ENCODE results near the gene ECEL1.
"Not testable (repeated sequence)": the region's sequence is repeated elsewhere in the genome, so short reads cannot be mapped to it uniquely, and the experiment has no call there.

The ECEL1 gene

DNA sequence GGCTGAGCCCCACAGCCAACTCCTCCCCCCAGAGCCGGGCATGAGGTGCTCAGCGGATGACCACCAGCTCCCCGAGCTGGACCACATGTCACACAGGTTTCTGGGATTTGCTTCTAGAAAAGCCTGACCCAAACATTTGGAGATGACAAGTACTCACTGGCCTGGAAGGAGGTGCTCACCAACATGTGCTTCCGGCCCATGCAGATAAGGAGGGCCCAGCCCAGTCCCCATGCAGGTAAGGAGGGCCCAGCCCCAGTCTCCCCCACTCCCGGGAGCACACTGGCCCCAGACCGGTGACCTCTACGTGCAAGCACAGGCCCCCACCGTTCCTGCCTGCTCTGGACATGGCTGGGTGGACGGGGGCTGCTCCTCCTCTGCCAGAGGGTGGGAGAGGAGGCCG lies 45.7 kb downstream of the ECEL1 start:
- DNase-seq (ENCODE audit: low read depth, low spot score), result not testable (repeated sequence)

DNA sequence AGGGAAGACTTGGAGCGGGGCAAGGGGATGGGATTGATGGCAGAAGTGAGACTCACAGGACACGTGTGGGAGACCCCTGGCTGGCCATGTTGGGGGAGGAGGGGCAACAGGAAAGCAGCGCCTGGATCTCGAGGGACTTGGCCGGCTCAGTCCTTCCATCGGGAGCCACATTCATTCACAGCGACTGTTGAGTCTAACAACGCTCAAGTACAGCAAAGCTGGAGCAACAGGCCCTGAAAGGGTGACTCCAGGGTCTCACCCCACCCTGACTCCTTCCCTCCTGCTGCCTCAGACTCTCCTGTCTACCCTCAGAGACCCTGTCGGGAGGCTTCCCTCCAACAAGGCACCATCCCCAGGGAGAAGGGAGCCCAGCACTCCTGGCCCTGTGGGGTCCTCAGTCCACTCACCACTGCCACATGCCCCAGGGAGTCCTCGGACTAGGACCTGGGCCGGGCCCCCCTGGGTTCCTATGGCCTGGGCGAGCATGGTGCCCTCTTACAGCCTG lies 46.4 kb downstream of the ECEL1 start:
- DNase-seq (ENCODE audit: low read depth, low spot score), result no peak

DNA sequence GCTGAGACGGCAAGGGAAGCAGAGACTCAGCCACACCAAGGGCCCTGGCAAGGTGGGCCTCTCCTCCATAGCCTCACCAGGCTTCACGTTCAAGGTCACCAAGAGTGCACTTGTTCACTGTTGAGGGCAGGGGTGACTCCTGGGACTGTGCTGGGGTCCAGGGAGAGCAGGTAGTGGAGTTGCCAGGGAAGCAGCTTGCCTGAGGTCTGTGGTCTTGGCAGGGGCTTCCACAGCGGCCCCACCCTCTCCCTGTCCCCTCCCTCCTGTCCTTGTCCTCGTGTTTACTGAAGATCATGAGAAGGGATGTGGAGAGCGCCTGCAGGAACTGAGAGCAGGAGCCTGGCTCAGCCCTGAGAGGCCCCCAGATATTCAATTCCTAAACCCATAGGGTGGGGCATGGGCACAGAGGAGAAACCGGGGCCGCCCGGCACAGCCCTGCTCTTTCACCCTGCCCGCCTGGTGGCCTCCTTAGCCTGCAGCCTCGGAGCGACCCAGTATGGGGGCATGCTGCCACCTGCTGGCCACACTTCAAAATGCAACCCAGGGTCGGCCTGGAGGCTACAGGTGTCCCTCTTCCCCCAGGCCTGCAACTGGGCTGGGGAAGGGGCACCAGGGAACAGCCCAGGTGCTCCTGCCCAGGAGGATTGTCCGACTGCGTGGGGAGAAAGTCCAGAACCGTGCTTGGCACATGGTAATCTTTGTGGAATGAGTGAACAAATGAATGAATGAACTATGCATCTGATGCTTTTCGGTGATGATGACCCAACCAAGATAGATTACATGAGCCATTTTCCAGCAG lies 47.2 kb downstream of the ECEL1 start:
- DNase-seq (ENCODE audit: low read depth, low spot score), result not testable (repeated sequence)

DNA sequence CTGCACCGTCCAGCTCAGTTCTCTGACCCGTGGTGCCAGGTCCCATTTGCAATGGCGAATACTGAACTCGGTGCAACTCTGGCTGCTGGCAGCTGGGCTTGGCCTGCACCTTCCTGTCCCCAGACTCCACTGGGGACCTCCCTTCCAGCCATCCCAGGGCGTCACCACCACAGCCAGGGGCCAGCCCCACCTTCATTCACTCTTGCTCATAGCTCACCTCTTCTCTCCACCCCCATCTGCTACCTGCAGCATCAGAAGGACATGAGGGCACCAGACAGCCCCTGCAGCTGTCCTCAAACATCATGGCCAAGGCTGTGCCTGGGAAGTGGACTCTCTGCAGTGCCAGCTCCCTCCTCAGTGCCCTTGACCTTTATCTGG lies 47.9 kb downstream of the ECEL1 start:
- no peak for DNase-seq (ENCODE audit: low read depth, low spot score)

DNA sequence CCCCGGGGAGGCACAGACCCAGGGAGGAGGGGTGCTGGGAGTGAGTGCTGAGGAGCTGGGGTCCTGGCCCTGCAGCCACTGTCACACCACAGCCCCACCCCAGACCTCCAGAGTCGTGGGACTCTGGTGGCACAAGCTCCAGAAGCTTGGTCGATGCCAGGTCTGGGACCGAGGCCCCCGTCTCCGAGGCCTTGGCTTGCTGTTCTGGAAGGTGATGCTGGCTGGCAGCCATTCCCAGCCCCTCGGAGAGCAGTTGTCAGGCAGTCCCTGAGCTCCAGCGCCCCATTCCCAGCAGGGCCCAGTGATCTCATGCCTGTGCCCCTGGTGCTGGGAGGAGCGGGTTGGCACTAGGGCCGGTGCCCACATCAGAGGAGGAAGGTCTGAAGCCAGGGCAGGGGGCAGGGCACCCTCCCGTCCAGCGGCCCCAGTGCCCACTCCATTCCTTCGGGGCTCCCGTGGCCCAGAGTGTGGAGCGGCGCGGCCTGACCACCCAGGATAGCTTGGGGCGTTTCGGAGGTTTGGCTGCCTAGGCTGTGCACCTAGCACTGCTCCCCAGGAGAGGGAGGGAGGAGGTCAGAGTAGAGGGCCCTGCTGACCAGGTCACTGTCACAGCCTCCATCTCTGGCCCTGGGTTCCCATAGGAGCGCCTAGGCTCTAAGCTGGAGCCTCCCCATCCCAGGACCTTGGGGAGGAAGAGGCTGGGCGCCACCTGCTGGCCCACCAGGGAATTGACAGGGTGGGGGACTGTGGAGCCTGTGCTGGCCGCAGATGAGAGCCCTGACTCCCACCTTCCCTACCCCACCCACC lies 48.5 kb downstream of the ECEL1 start:
- DNase-seq (ENCODE audit: low read depth, low spot score), result no peak

DNA sequence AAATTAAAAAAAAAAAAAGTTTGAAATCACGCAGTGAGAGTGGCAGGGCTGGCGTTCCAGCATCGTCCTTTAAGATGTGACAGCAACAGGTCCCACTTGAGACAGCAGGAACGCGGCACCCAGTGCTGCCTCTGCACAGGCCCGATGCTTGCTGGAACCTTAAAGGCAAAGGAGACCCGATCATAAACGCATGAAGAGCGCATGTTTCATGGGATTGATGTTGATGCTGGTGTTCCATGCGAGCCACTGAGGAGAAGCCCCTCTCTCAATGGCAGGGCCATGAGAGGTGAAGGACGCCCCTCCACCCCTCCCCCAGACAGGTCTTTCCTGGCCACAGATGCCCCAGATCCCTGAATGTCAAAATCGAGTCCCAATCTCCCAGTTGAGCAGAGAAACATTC lies 49.5 kb downstream of the ECEL1 start:
- DNase-seq (ENCODE audit: low read depth, low spot score), result no peak

DNA sequence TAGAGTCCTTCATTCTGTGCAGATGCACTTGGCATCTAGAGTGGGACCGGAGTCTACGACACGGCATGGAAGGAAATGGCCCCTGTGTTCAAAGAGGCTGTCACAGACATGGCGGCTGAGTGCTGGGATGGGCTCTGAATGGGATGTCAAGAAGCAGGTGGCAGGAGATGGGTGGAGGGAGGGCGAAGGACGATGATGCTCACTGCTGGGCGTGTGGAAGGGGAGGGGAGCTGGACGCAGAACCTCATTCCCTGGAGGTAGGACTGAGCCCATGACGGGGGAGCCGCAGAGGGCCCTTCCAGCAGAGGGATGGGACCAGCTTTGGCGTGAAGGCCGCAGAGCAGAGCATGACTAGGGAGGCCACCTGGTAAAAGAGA lies 50.5 kb downstream of the ECEL1 start:
- DNase-seq (ENCODE audit: low read depth, low spot score), result no peak

DNA sequence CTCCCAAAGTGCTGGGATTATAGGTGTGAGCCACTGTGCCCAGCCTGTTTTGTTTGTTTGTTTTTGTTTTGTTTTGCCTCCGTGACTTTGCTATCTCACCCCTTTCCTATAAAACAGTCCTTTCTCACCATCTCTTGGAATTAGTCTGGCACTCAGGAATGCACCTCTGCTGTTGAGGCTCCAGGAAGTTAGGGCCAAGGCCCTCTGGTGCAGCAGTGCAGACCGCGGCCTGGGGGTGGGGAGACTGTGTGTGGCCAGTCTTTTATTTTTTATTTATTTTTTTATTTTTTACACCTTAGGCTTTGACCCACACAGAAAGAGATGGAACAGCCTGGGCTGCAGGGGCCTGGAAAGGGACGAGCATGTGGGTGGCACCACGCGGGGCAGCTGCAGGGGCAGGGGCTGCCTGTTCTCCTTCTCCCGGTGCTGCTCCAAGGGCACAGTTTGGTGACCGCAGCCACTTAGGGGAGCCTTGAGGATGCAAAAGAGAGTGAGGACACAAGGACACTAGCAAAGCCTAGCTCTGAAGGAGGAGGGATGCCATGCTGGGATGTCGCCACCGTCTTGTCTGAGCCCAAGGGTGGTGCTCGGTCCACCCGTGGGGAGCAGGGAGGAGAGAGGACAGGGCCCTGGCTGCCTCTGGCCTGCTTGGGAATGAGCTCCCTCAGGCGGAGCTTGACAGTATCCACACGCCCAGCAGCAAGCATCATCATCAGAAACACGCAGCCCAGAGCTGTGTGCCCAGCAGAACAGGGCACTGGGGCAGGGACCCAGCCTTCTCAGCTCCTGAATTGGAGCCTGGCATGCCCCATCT lies 51.0 kb downstream of the ECEL1 start:
- DNase-seq (ENCODE audit: low read depth, low spot score), result no peak

DNA sequence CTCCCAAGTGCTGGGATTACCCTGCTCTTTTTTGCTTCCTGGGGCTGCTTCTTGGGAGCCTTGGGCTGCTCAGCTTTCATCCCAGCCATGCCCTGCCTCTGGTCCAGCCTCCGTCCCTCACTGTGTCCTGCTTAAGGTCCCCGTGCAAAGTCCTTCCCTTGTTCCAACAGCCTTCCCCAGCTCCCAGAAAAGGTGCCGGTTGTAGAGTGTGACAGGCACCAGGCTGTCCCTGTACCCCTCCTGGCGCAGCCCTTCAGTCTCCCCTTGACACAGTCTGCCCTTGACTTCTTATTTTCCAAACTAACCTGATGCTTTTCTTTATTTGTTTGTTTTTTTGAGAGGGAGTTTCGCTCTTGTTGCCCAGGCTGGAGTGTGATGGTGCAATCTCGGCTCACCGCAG lies 51.8 kb downstream of the ECEL1 start:
- no peak for DNase-seq (ENCODE audit: low read depth, low spot score)

DNA sequence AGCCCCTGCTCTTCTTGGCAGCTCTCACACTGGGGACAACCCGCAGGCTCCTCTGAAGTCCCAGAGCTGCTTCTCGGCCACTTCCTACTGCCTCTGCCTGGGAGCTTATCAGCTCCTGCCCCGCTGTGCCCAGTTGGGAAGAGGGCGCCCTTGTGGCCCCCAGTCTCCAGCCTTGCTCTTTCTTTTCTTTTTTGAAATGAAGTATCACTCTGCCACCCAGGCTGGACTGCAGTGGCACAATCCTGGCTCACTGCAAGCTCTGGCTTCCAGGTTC lies 52.3 kb downstream of the ECEL1 start:
- no peak for DNase-seq (ENCODE audit: low read depth, low spot score)

DNA sequence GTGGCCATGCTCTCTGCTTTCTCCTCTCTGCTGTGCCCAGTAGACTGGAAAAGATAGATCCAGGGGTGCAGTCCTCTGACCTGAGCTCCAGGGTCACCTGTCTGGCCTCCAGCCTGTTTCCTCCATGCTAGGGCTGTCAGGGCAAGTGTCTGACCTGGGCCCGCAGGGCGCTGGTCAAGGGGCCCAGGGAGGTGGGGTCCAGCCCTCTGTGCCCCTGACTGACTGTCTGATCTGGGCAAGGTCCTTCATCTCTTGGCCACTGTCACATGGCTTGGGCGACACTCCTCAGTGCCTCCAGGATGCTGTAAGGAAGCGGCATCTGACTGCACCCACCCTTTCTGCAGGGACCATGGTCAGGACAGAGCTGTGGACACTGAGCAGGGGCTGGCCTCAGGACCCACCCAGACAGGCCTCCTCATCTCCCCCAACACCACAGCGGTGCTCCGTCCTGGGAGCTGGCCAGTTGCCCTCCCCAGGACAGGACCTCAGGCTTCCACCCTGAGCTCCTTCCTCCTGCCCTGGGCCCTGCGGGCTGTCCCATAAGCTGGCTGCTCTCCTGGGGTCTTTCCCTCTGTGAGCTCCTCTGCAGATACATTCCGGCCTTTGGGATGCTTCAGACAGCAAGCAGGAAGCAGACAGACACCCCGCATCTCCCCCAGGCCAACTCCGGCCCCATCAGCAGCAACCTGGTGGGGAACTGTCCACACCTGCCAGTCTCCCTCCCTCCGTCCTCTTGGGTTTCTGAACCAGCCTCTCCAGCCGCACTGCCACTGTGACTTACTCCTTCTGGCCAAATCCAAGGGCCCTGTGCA lies 52.9 kb downstream of the ECEL1 start:
- no peak for DNase-seq (ENCODE audit: low read depth, low spot score)

DNA sequence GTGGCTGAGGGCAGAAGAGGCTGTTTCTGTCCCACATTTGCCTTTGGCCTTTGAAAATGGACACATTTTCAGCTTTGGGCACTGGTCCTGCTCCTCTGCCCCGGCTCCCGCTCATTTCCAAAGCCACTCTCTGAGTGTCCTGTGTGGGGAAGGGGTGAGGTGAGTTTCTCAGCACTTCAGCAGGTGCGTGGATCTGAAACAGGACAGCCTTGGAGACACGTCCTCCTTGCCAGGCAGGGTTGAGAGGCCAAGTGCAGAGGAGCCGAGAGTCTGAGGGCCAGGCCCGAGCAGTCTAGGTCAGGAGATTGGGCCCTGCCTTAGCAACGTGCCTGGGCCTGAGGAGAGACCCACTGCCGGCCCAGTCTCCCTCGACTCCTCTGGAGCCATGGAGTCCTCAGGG lies 53.5 kb downstream of the ECEL1 start:
- DNase-seq (ENCODE audit: low read depth, low spot score), result no peak

DNA sequence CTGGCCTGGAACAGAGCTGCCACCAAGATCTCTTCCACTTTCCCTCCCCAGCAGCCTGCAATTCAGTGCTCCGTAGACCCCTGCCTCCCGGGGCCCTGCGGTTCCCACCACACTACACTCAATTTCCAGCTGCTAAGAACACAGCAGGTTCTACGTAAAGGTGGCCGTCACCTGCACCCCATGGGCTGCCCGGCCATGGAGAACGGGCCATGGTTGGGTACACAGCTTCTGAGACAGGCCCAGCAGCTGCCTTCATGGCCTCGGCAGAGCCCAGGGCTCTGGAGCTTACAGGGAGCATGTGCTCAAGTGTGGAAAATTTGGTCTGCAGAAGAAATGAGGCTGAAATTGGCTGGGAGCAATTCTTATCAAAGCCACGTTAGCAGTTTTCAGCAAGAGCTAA lies 54.0 kb downstream of the ECEL1 start:
- not testable (repeated sequence) for DNase-seq (ENCODE audit: low read depth, low spot score)

DNA sequence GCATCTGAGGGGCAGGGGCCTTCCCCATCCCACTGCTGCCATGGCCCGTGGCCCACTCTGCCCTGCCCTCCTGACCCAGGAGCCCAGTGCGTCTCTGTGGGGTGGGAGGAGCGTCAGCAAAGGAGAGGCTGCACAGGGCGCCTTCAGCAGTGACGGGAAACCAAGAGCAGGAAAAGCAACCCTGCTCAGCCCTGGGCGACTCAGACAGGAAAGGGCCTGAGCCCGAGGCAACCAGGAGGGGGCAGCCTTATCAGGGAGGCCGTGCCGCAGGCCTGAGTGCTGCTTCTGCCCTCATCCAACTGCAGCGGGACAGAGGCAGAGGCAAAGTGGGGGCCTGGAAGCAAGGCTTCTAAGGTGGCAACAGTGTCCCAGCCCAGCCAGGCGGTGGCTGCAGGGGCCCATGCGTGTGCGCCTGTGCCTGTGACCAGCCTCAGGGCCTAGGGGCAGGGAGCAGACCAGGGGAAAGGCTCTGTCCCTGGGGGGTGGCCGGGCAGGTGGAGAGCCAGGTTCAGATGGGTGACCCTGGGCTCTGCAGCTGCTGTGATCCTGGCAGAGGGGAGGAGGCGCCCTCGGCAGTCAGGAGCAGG lies 54.9 kb downstream of the ECEL1 start:
- no peak for DNase-seq (ENCODE audit: low read depth, low spot score)

DNA sequence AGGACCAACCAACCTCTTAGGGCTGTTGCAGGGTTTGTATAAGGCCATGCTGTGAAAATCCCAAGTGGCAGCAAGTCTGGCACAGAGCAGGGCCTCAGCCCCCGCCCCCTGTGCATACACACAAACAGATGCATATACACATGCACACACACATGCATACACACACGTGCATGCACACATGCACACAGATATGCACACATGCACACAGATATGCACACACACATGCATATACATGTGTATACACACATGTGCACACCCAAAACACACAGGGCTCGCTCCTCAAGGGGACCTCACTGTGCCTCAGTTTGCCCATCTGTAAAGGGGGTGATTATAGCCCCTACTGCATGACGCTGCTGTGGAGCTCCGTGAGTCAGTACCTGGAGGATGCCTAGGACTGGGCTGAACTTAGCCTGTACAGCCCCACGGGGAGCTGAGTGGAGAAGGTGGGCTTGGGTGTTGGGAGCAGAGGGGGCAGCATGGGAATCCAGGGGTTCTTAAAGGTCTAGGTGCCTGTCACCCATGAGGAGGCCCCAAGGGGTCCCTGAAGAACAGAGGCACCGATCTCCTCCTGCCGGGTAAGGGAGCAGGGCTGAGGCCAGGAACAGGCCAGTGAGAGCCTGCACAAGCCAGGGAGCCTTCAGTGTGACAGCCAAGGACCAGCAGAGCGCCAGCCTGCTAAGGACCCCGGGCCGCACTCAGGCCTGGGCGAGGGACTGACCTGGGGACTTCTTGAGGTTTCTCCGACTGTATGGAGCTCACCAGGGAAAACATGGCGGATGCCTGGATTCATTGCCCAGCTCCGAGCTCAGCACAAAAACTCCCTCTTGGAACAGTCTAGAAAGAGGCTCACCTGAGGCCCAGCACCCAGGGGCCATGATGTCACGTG lies 55.7 kb downstream of the ECEL1 start:
- DNase-seq (ENCODE audit: low read depth, low spot score), result no peak

All from iPS DF 19.7 (cell line).